AG04449 (cell line): ENCODE data around the gene PROX2.
A peak's percentile ranks its signal among the peaks of the same experiment; 100 is the strongest.

Source experiments
- CTCF ChIA-PET: fragments of 350-600 bp; formaldehyde crosslinking; extraction: SDS; loops from one replicate; lab custom pipeline; 2021; ENCODE audit warnings: antibody characterized with exemption; lab: Yijun Ruan, JAX
- POLR2A ChIA-PET: fragments of 400-600, 350-600 bp; formaldehyde crosslinking; extraction: SDS; loops from one replicate; lab custom pipeline; 2020; ENCODE audit warnings: antibody characterized with exemption, inconsistent platforms; lab: Yijun Ruan, JAX
- DNase-seq: peaks from one replicate; pipeline ENCODE4 v3.0.0-alpha.2; 2010; ENCODE audit warnings: low read depth, low spot score
- H3K4me3 ChIP-seq: 2 replicates; pipeline ENCODE4 v1.5.1; 2011; ENCODE audit warnings: low read depth, mild to moderate bottlenecking, control low read depth, low read length
- CTCF ChIP-seq: IDR thresholded peaks from one replicate; pipeline ENCODE4 v1.5.1; 2011; ENCODE audit warnings: mild to moderate bottlenecking, moderate library complexity, low read length, control low read depth, inconsistent platforms; ENCODE audit not compliant: insufficient read depth; ENCODE audit errors: missing control alignments

PROX2 gene

GRCh38 chr14:74843653-74844052 lies 32.3 kb downstream of the PROX2 start:
- POLR2A ChIA-PET, result no interaction called here
- no peak for DNase-seq
- peak; percentile 18 for TF ChIP-seq CTCF
- CTCF ChIA-PET, result interaction anchor here (1.2 to 7.7 kb wide), 3 partner anchors 16 to 232 kb away, joined by 4 to 70 read pairs (median 15); partner anchors contain the start of gene LTBP2
- H3K4me3 ChIP-seq, result no peak overlapping the region

- DNase-seq, result no peak
- POLR2A ChIA-PET, result interaction anchor here (0.7 kb wide), 1 partner anchor 225 kb away, joined by 3 read pairs; no protein-coding TSS in a partner anchor
- no peak for TF ChIP-seq CTCF
- CTCF ChIA-PET, result interaction anchor here (0.9 to 1.8 kb wide), 5 partner anchors 8 to 63 kb away, joined by 3 to 15 read pairs (median 6); no protein-coding TSS in a partner anchor
- H3K4me3 ChIP-seq, result no peak overlapping the region
Observed at GRCh38 chr14:74841230-74842207, 34.4 kb downstream of the PROX2 start.

- H3K4me3 ChIP-seq, result no peak overlapping the region
- no peak for DNase-seq
- POLR2A ChIA-PET, result no interaction called here
- CTCF ChIA-PET, result interaction anchor here (1.3 kb wide), 1 partner anchor 20 kb away, joined by 5 read pairs; no protein-coding TSS in a partner anchor
- no peak for TF ChIP-seq CTCF
Observed at GRCh38 chr14:74840603-74841030, 35.3 kb downstream of the PROX2 start.

GRCh38 chr14:74838166-74838565 lies 37.8 kb downstream of the PROX2 start:
- no peak overlapping the region for H3K4me3 ChIP-seq
- CTCF ChIA-PET, result interaction anchor here (3.4 to 3.5 kb wide), 2 partner anchors 8 to 23 kb away, joined by 18 to 22 read pairs; no protein-coding TSS in a partner anchor
- POLR2A ChIA-PET, result no interaction called here
- no peak for DNase-seq
- TF ChIP-seq CTCF, result no peak

GRCh38 chr14:74836251-74836960 lies 39.5 kb downstream of the PROX2 start:
- DNase-seq, result no peak
- H3K4me3 ChIP-seq, result no peak overlapping the region
- TF ChIP-seq CTCF, result no peak
- ChIA-PET POLR2A (no interaction called here), CTCF (interaction anchor here (1.0 to 3.5 kb wide), 6 partner anchors 10 to 73 kb away, joined by 3 to 22 read pairs (median 4); partner anchors contain the start of gene YLPM1)
